Breast epithelium (tissue), 3 donors: ENCODE data around the gene AP1S3.

Experiments
- CTCF ChIP-seq, 3 donors: fragments of 450-650 bp; IDR thresholded peaks; one replicate each; pipeline ENCODE4 v1.5.1; 2016 to 2017; ENCODE audit warnings: antibody characterized with exemption in 3 of 3, mild to moderate bottlenecking in 3 of 3, moderate library complexity in 3 of 3
- POLR2A ChIP-seq: fragments of 450-650 bp; IDR thresholded peaks from one replicate; pipeline ENCODE4 v1.6.1; 2016; ENCODE audit warnings: antibody characterized with exemption, mild to moderate bottlenecking, moderate library complexity
- POLR2AphosphoS5 ChIP-seq, 3 donors: sonication (generic); formaldehyde crosslinking; IDR thresholded peaks; one replicate each; pipeline ENCODE4 v1.6.1; 2017; ENCODE audit warnings: antibody characterized with exemption in 3 of 3

GRCh38 chr2:223865907-223866508 is 28.6 kb upstream of the AP1S3 start:
- TF ChIP-seq CTCF (IDR thresholded peaks at IDR 0.05) (no peak), POLR2A (no peak), POLR2AphosphoS5 (IDR thresholded peaks at IDR 0.05) (no peak)
